HepG2 (cell line): ENCODE measurements around the gene CLEC18C. TPM values are rescaled to one million over a fixed set of nuclear protein-coding genes. Genes with fewer than 3 reads are reported as not detected.
"Not testable (repeated sequence)": the region's sequence is repeated elsewhere in the genome, so short reads cannot be mapped to it uniquely, and the experiment has no call there.

Experiments used
- ATAC-seq: fragments of 200-7000 bp; cut with Tn5 transposase; 3 replicates; pipeline ENCODE4 v1.9.1; 2020; ENCODE audit warnings: mild to moderate bottlenecking, moderate library complexity
- BruUV-seq: library from RNA; stranded (reverse); fragments of 400-500 nt; replicated peaks from 2 replicates; lab custom pipeline; 2021; lab: Mats Ljungman, UMichigan
- CTCF ChIA-PET: fragments of 300-600 bp; formaldehyde crosslinking; extraction: SDS; loops from one replicate; lab custom pipeline; 2021; ENCODE audit warnings: low total read pairs, inconsistent platforms, low intra/inter-chr PET ratio; lab: Yijun Ruan, JAX
- POLR2A ChIA-PET: fragments of 350-600 bp; sonication (Branson Sonifier 250); formaldehyde crosslinking; loops from one replicate; lab custom pipeline; 2020; ENCODE audit warnings: antibody characterized with exemption, inconsistent platforms; lab: Yijun Ruan, JAX
- DNase-seq: peaks from one replicate; pipeline ENCODE4 v3.0.0-alpha.2; 2015; ENCODE audit warnings: low spot score
- FAIRE-seq: peaks from 3 replicates; lab custom pipeline; 2011; peaks lifted over from hg19 to GRCh38; lab: Jason Lieb, UNC
- H2AFZ ChIP-seq: one replicate; pipeline ENCODE4 v1.6.1; 2011; ENCODE audit warnings: low read length, inconsistent platforms
- H3K27ac ChIP-seq: fragments of 300-600 bp; 3 replicates; pipeline ENCODE4 v1.8.0; 2011; ENCODE audit warnings: mixed run types, mild to moderate bottlenecking, mixed read lengths, low read length, inconsistent platforms; ENCODE audit not compliant: insufficient read depth; ENCODE audit errors: extremely low read length
- H3K27me3 ChIP-seq, 2 experiments: fragments of 200-600 bp in 1 of 2; 2 replicates in 1 of 2; 3 replicates in 1 of 2; pipeline versions ENCODE4 v1.6.0 to v1.8.0; 2011; ENCODE audit warnings: low read length in 2 of 2, mild to moderate bottlenecking in 2 of 2, moderate library complexity in 2 of 2, inconsistent platforms in 1 of 2; ENCODE audit not compliant: insufficient read depth in 2 of 2, control insufficient read depth in 1 of 2
- H3K36me3 ChIP-seq, 2 experiments: fragments of 200-600 bp in 1 of 2; replicated peaks in 1 of 2; 2 replicates in 1 of 2; 3 replicates in 1 of 2; pipeline versions ENCODE4 v1.5.1 to v1.8.0; 2011; ENCODE audit warnings: low read length in 2 of 2, inconsistent platforms in 1 of 2; ENCODE audit not compliant: insufficient read depth in 2 of 2, control insufficient read depth in 1 of 2
- H3K4me1 ChIP-seq: 2 replicates; pipeline ENCODE4 v1.5.1; 2012; ENCODE audit warnings: low read length, inconsistent platforms; ENCODE audit not compliant: insufficient read depth
- H3K4me2 ChIP-seq: 2 replicates; pipeline ENCODE4 v1.6.0; 2011; ENCODE audit warnings: low read depth, low read length, inconsistent platforms
- H3K4me3 ChIP-seq, 3 experiments: fragments of 200-600 bp in 1 of 3; sonication (generic), shearing (Covaris generic) in 1 of 3; replicated peaks in 1 of 3; 2 replicates each; pipeline ENCODE4 v1.5.1; 2011 to 2016; ENCODE audit warnings: low read length in 3 of 3, inconsistent platforms in 2 of 3, low read depth in 2 of 3, mild to moderate bottlenecking in 2 of 3, control low read depth in 1 of 3, mixed read lengths in 1 of 3; ENCODE audit not compliant: insufficient read depth in 1 of 3
- H3K79me2 ChIP-seq: one replicate; pipeline ENCODE4 v1.6.1; 2011; ENCODE audit warnings: low read length, inconsistent platforms; ENCODE audit not compliant: insufficient read depth
- H3K9ac ChIP-seq: 2 replicates; pipeline ENCODE4 v1.6.0; 2011; ENCODE audit warnings: mild to moderate bottlenecking, low read depth, low read length, inconsistent platforms; ENCODE audit not compliant: insufficient read depth
- H3K9me3 ChIP-seq: 2 replicates; pipeline ENCODE4 v1.5.1; 2012; ENCODE audit warnings: mild to moderate bottlenecking, low read length
- H4K20me1 ChIP-seq: 2 replicates; pipeline ENCODE4 v1.6.0; 2011; ENCODE audit warnings: inconsistent platforms, mild to moderate bottlenecking, low read length, moderate library complexity; ENCODE audit not compliant: insufficient read depth
- WGBS: methylation state at CpG from one replicate; pipeline ENCODE4 v1.1.6; 2017; ENCODE audit warnings: low lambda C conversion rate; 5-methylcytosine and 5-hydroxymethylcytosine counted together
- in situ Hi-C: cut with HindIII; loops from 2 replicates; pipeline ENCODE4 v1.10.0; 2017; ENCODE audit warnings: low pct_unique_long_range_greater_than_20kb; ENCODE audit not compliant: extremely low pct_ligation_motif_present
- intact Hi-C: fragments of 100-400 bp; cut with micrococcal nuclease; formaldehyde crosslinking; loops from one replicate; pipeline ENCODE4 v1.10.0; 2022; ENCODE audit not compliant: unreplicated experiment
- polyA plus RNA-seq, 8 experiments: library from polyadenylated mRNA; depleted of rRNA in 3 of 8; stranded (reverse) in 7 of 8; unstranded in 1 of 8; fragments of >200 nt; fragmentation: Illumina TruSeq in 4 of 8; extraction: Trizol in 4 of 8; gene quantifications; 2 replicates each; pipeline versions ENCODE4 v1.2.1 to v1.2.3, GENCODE V29; 2011 to 2016; ENCODE audit warnings: low read depth in 4 of 8, missing spikeins in 1 of 8, mixed read lengths in 1 of 8; ENCODE audit not compliant: insufficient read depth in 1 of 8
- total RNA-seq, 5 experiments: library from RNA; depleted of rRNA; stranded (reverse); fragments of >200 nt; fragmentation: Illumina TruSeq; extraction: Trizol; gene quantifications; 2 replicates each; pipeline ENCODE4 v1.2.3, GENCODE V29; 2016; ENCODE audit warnings: low read depth in 1 of 5

Gene CLEC18C
- total and polyA plus RNA-seq, 2 of the 13 experiments (the other 11 are each of a cell fraction or from before 2014, with no cell fraction given), result 0.15 to 0.29 TPM

GRCh38 chr16:70127706-70128105 is 45.9 kb upstream of the CLEC18C start:
- H3K79me2 ChIP-seq, FAIRE-seq, ATAC-seq, H3K4me3 ChIP-seq, H4K20me1 ChIP-seq, H3K27me3 ChIP-seq, CTCF ChIA-PET, H3K4me1 ChIP-seq, H3K9ac ChIP-seq, H3K4me2 ChIP-seq, H3K9me3 ChIP-seq, in situ Hi-C loops, H3K27ac ChIP-seq, POLR2A ChIA-PET, BruUV-seq, intact Hi-C loops, DNase-seq, H2AFZ ChIP-seq: not testable (repeated sequence)
- peaks cover 13 to 41% of the 10 kb centered on the region in 2 experiments for H3K36me3 ChIP-seq
- 95% methylated on average over 3 of the region's 5 CpGs for WGBS

DNA sequence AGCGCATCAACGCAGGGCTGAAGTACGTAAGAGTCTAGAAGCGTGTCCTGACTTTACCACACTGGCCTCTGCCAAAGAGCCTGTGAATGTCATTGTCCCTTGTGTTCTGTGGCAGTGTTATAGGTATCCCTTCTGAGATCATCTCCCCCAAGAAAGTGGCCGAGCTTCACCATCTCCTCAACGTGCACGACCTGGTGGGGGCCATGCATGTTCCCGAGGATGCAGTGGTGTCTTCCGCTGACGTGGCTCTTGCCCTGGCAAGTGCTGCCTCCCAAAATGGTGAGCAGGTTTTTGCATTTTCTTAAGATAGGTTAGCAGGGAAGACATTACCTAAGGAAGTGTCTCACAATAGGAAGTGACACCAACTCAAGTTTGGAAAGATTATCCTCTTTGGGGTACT is 44.7 kb upstream of the CLEC18C start:
- H3K36me3 ChIP-seq, result peaks cover 11 to 35% of the 10 kb centered on the region in 2 experiments
- ATAC-seq, intact Hi-C loops, H3K4me2 ChIP-seq, BruUV-seq, in situ Hi-C loops, H3K9ac ChIP-seq, H3K27me3 ChIP-seq, DNase-seq, POLR2A ChIA-PET, H3K27ac ChIP-seq, H4K20me1 ChIP-seq, H3K4me3 ChIP-seq, H2AFZ ChIP-seq, H3K9me3 ChIP-seq, FAIRE-seq, H3K79me2 ChIP-seq, H3K4me1 ChIP-seq, CTCF ChIA-PET: not testable (repeated sequence)
- WGBS, result 100% methylated on average over 5 of the region's 10 CpGs

DNA sequence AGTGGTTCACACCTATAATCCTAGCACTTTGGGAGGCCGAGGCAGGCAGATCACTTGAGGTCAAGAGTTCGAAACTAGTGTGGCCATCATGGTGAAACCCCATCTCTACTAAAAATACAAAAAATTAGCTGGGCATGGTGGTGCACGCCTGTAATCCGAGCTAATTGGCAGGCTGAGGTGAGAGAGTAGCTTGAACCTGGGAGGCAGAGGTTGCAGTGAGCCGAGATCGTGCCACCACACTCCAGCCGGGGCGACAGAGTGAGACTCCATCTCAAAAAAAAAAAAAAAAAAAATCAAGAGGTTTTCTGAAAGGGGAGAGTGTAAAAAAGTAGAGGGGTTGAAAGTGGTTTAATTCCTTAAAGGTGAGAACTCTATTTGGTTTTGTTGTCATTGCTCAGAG is 37.8 kb upstream of the CLEC18C start:
- CTCF ChIA-PET, in situ Hi-C loops, FAIRE-seq: not testable (repeated sequence)

More for the DNA sequence above, 37.8 kb upstream of the CLEC18C start:
- H3K4me3 ChIP-seq, intact Hi-C loops, H3K9ac ChIP-seq, H4K20me1 ChIP-seq, H3K4me2 ChIP-seq, ATAC-seq, H3K27ac ChIP-seq, H3K27me3 ChIP-seq, H2AFZ ChIP-seq, H3K9me3 ChIP-seq, POLR2A ChIA-PET, DNase-seq, H3K79me2 ChIP-seq, H3K4me1 ChIP-seq, BruUV-seq: not testable (repeated sequence)
- 97% methylated on average over 8 of the region's 8 CpGs for WGBS
- H3K36me3 ChIP-seq, result peaks cover 12 to 37% of the 10 kb centered on the region in 2 experiments; a peak in 4 of 5 replicates
